HG02938 (cell line): ENCODE results near the gene ZFP36L2.

Experiments used
- ATAC-seq: cut with Tn5 transposase; IDR thresholded peaks from one replicate; pipeline ENCODE4 v1.9.1; 2021; ENCODE audit warnings: mild to moderate bottlenecking, moderate library complexity; ENCODE audit not compliant: unreplicated experiment

ZFP36L2 gene

DNA sequence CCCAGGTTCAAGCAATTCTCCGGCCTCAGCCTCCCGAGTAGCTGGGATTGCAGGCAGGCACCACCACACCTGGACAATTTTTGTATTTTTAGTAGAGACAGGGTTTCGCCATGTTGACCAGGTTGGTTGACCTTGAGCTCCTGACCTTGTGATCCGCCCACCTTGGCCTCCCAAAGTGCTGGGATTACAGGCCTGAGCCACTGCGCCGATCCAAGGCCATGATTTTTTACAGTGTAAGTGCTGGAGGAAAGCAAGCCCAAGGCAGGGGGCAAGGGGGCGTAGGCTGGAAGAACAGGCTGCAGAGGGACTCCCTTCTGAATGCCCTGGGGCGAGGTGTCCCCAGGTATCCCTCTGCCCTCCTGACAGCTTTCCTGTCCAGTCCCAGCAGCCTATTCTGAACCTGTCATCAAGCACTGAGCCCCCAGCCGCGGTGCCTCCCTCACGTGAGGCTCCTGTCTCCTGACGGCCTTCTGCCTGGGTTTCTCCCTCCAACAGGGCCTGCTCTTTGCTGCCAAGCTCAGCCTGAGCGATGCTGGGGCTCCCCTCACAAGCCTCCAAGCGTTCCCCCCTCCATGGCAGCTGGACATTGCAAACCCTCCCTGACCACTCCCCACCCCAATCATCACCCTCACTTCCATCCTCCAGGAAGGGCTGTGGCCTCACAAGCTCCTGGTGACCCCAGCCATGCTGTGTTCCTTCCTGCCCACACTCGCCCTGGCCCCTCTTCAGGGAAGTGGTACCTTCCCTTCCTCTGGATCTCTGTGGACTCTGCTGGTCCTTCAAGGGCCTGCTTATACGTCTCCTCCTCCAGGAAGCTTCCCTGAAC, 37.6 kb downstream of the ZFP36L2 start:
- ATAC-seq = no peak

DNA sequence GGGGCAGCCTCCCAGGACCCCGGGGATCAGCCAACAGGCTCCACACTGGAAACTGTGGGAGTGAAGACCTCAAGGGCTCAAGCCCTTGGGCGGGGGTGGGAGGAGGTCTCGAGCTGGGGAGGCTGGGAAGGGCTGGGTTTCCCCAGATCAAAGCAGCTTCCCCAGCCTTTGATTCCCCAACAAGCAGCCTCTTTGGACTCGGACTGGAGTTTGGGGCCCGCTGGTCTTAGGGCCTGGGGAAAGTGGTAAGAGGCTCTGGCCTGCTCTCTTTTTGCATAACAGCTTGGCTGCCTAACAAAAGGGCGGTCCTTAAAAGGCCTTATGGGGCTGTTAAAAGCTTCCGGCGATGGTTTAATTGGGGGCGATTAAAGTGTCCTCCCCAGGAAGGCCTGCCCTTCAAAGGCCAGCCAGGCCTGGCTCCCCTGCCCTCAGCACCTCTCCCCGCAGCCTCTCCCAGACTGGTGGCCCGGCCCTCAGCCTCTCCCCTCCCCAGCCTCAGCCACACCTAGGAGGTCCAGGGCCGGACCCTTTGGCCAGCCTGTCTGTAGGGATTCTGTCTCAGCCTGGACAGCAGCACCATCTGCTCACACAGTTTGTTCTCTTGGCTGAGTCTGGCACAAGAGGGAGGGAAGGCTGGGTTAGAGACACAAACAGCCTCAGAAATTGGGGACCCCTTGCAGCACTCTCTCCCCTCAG, 39.6 kb downstream of the ZFP36L2 start:
- ATAC-seq = no peak

DNA sequence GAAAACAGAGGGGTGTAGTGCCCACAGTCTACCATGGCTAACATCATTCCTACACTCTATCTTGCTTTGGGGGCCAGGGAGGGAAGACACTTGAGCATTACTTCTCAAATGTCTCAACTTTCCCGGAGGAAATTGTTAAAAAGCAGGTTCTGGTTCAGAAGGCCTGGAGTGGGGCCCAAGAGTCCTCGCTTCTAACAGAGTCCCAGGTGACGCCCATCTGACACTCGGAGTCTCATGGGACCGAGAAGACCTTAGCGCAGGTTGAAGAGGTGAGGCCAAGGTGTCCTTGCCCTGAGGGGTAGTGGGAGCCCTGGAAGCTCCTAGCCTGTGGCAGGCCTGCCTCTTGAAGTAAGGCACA, 40.1 kb downstream of the ZFP36L2 start:
- no peak for ATAC-seq

DNA sequence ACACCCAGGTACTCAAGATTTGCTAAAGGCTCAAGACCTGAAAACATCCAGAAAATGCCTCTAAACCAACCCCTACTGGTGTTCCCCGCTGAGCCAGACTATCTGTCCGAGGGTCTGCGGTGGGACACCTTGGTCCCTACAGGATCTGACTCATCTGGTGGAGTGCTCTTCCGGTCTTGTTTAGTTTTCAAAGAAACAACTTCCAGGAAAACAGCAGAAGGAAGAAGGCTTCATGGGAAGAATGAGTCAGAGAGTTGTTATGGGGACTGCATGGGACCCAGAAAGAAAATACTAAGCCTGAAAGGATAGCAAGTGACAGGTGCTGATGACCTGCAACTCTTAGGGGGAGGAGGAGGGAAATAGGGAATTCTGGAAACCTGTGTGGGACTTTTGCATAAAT, 41.3 kb downstream of the ZFP36L2 start:
- no peak for ATAC-seq

DNA sequence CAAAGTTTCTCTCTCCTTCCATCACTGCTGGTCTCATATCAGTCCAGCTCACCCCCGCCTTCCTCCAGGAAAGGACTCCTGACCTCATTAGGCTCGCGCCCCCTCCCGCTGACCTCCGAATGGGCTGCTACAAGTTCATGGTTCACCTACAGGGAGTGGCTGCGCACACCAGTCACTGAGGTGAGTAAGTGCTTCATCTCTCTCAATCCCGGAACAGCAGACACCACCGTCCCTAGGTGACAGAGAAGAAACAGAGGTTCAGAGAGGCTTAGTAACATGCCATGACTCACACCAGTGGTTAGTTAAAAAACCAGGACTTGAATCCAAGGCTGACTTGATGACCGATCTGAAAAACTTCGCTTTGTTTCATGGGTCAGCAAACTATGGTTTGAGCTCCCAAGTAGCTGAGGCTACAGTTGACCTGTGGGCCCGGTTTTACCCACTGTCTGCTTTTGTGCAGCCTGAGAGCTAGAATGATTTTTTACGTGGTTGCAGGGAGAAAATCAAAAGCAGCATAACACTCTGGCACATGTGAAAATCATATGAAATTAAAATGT, 42.0 kb downstream of the ZFP36L2 start:
- ATAC-seq = no peak

DNA sequence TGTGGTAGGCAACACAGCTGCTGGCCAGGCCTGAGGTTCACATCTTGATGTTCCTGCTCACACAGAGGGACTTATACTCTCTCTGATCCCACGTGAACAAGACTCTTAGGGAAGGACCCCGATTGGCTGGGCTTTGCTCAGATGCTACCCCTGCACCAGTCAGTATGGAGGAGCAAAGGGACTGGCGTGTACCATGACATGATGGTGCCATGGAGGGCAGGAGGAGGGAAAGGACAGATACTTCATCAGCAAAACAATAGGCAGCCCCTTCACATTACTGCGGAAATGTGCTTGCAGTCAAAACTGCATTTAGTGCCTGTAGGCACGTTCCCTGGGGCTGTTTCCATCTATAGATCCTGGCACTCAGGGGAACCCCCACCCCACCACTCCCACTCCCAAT, 42.7 kb downstream of the ZFP36L2 start:
- ATAC-seq = no peak

DNA sequence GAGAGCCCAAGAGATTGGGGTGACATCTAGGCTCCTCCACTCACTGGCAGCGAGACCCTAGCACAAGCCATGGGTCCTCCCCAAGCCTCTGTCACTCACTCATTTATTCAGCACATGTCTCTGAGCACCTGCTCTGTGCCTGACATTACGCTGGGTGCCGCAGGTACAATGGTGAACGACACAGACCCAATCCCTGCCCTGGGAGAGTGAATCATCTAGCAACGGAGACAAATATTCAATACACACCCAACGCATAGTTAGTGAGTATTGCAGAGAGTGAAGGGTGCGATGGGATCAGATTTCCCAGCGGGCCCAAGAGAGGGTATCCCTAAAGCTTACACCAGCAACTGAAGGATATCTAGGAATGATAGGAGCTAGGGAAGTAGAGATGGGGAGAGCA, 45.5 kb downstream of the ZFP36L2 start:
- ATAC-seq = no peak

DNA sequence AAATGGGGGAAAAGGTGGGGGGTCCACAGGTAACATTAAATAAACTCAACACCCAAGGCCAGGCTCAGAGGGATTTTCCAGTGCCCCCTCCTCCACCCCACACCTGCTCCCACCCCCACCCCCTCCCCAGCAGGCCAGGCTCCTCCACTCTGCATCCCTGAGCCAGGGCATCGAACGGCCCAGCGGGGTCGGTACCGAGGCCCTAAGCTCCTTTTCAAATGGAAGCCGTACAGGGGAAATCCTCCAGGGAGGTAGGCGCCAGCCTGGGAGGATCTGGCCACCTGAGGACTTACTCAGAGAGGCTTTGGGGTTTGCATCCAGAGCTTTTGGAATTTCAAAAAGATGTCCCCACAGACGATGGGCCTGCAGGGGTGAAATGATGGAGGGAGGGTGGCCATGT, 46.5 kb downstream of the ZFP36L2 start:
- no peak for ATAC-seq

DNA sequence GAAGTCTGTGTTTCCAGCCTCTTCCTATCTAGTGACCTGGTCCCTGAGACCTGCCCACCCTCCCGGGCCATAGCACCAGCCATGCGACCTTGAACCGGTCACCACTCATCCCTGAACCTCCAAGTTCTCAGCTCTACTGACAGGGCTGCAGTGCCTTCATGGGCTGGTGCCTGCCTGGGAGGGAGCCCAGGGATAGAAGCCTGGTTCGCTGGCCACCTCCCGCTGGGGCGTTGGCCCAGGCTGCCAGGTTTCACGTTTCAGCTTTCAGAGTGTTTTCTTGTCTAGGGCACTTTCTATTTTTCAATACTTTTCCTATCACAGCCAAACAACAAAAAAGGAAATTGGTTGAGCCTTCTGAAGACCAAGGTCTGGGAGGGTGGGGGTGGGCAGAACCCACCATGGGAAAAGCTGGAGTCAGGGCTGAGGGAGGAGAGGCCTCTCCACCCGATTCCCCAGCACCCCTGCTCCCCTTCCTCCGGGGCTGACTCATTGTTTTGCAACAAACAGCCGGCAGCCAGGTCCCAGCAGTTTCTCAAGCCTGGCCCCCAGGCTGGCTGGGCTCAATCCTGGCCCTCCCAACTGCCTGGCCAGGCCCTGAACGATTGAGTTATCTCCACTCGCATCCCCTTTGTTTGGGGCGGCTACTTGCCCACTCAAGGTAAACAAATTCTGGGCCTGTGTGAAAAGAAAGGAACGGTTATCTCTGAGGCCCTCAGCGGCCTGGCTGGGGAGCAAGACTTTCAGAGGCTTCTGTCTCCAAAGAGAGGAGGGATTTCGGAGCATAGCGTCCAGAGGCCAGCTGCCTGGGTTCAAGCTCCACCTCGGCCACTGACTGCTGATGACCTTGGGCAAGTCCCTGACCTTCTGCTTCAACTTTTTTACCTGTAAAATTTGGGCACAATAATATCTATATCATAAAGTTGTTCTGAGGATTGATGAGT, 47.5 kb downstream of the ZFP36L2 start:
- no peak for ATAC-seq

DNA sequence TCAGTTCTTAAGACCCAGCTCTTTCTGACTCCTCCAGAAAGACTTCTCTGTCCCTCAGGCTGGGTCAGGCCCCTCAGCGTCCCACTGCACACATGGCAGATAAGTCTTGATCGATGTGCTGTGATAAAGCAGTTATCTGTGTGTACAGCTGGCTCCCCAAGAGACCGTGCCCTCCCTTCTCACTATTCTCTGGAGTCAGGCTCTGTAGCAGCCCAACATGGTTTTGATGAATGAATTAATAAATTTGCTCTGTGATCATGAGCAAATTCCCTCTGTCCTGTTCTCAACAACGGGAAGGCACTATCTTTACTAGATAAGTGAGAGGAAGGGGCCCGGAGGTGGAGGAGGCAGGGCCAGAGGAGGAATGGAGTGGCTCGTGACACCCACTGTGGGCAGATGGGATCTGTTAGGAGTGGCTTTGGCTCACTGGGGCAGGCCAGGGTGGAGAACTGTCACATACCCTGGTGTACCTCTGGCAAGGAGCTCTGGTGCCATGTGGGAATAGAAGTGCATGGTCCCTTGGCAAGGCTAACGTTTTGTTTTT, 48.3 kb downstream of the ZFP36L2 start:
- ATAC-seq = no peak

DNA sequence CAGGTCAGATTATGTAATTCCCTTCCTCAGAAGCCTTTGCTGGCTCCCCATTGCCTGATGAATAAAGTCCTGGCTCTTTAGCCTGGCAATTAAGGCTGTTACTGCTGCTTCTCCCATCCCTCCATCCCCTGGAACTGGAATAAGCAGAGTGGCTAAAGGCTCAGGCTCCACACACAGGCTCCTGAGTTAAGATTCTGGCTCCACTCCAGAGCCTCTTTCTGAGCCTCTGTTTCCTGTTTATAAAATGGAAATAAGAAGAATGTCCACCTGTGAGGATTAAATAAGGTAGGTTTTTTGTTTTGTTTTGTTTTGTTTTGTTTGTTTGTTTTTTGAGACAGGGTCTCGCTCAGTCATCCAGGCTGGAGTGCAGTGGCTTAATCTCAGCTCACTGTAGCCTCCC, 50.0 kb downstream of the ZFP36L2 start:
- ATAC-seq = no peak

DNA sequence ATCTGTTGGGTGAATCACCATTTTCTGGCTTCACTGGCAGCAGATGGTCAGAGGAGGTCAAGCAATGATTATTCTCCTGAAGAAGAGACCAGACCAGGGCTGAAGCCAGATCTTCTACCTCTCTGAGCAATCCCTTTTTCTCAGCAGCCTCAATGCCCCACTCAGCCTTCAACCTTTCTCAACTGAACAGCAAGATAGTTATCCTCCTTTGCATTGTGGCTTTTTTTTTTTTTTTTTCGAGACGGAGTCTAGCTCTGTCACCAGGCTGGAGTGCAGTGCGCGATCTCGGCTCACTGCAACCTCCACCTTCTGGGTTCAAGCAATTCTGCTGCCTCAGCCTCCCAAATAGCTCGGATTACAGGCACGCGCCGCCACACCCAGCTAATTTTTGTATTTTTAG, 50.5 kb downstream of the ZFP36L2 start:
- ATAC-seq = no peak

DNA sequence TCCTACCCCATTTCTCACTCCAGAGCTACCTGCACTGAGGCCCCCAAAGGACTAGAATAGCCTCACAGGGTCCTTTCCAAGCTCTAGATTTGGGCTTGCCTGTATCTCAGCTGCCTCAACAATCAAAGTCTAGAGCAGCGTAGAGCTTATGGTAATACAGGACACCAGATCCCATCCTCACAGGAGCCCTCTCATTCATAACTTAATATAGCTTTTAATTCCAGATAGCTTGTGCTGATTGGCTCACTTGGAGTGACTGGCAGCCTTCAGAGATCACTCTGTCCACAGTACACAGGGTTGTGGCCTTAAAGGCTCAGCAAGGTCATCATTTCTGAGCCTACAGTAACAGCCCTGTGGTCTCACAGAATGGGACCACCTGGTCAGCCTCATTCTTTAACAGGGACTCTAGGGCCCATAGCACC, 51.4 kb downstream of the ZFP36L2 start:
- ATAC-seq = no peak

DNA sequence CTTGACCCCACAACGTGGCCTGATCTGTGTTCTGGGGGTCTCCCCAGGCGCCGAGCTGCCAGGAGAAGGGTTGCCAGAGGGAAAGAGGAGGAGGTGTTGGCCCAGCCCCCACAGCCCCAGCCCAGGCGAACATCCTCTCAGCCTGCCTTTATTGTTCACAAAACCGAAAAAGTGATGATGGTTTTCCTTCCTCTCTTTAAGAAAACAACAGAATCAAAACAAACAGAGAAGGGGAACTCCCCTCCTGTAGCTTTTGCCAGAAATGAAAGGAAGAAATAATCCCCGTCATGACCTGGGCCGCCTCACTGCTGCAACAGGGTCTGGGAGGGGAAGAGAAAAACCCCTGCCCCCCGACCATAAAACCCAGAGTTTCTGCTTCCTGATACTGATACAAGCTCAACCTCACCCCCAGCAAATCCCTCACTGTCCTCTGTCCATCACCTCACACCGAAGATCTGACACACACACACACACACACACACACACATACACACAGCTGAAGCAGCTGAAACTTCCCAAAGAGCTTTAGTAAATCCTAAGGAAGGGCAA, 52.0 kb downstream of the ZFP36L2 start:
- ATAC-seq = peak; percentile 86
